ENCODE measurements around the gene BLTP3B.

The BLTP3B gene

GRCh38 chr12:100115291-100115690 is 27.4 kb downstream of the BLTP3B start:
- in situ Hi-C loops (cut with MboI; ENCODE audit: low sequenced_read_pairs), result no loop called here

- in situ Hi-C loops (cut with MboI; ENCODE audit: low sequenced_read_pairs), result no loop called here
Measured at GRCh38 chr12:100114574-100114973, 28.1 kb downstream of the BLTP3B start.

GRCh38 chr12:100110276-100110675 is 32.4 kb downstream of the BLTP3B start:
- in situ Hi-C loops (cut with MboI; ENCODE audit: low sequenced_read_pairs), result no loop called here

GRCh38 chr12:100106861-100107260 is 35.8 kb downstream of the BLTP3B start:
- in situ Hi-C loops (cut with MboI; ENCODE audit: low sequenced_read_pairs), result no loop called here

- in situ Hi-C loops (cut with MboI; ENCODE audit: low sequenced_read_pairs), result no loop called here
Measured at GRCh38 chr12:100105661-100106060, 37.0 kb downstream of the BLTP3B start.

- in situ Hi-C loops (cut with MboI; ENCODE audit: low sequenced_read_pairs), result no loop called here
Measured at GRCh38 chr12:100101000-100101399, 41.7 kb downstream of the BLTP3B start.
